Stimulated activated CD4-positive, alpha-beta T cell treated with anti-CD3 and anti-CD28 coated beads, TNF-alpha, amount 100 ng/mL, for 24 hours (primary cell): ENCODE results near the gene SPATA31A1.
"Not testable (repeated sequence)": the region's sequence is repeated elsewhere in the genome, so short reads cannot be mapped to it uniquely, and the experiment has no call there.

ENCODE experiments used
- DNase-seq, 3 experiments: peaks; one replicate each; pipeline ENCODE4 v3.0.0-alpha.2; 2020; ENCODE audit warnings: low read depth in 3 of 3

SPATA31A1 gene

DNA sequence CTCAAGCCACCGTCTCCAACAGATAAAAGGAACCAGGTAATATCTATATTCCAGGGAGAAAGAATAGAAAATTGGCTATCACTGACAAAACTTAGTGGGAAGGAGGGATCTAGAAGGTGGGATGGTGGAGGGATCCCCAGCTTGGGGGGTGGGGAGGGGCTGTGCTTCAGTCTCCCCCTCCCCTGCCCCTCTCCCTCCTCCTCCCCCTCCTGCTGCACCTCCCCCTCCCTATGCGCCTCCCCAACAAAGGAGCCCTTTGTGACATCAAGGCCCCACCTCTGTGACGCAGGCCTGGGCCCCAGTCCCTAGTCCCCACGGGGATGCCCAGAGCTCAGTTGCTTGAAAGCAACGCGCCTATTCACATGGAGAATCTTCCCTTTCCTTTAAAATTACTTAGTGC lies at the start of gene SPATA31A1:
SPATA31A1 (plus strand) TSS at position 301 of the 400 bp plus-strand sequence; CDS start at position 363, 62 bp downstream.
- not testable (repeated sequence) for DNase-seq

DNA sequence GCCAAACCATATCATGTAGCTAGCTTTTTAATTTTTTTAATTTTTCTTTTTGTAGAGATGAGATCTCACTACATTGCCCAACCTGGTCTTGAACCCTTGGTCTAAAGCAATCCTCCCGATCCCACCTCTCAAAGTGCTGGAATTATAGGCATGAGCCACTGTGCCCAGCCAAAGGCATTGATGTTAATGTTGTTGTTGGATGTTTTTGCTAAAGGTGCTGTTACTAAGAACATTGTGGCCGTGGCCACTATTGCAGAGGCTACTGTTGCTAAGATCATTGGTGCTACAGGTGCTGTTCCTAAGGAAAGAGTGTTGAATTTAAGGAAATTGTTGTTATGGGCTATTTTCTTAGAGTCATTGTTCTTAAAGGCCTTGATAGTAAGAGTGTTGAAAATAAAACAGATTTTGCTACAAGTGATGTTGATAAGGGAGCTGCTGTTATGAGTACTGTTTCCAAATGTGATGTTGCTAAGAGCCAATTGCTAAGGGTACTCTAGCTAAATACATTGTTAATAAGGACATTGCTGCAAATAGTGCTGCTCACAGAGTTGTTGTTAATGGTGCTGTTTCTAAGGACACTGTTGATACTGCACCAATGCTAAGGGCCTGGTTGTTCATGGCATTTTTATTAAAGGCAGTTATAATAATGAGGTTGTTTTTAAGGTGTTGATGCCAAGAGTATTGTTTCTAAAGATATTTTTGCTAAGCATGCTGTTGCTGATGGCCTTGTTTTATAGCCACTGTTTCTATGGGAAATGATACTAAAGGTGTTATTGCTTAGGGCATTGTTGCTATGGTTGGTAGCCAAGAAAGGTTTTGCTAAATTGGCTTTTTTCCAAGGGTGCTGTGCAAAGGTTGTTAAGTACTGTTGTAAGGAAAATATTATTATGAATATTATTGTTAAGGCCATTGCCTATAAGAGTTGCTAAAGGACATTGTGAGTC lies 52.1 kb downstream of the SPATA31A1 start:
- not testable (repeated sequence) for DNase-seq

DNA sequence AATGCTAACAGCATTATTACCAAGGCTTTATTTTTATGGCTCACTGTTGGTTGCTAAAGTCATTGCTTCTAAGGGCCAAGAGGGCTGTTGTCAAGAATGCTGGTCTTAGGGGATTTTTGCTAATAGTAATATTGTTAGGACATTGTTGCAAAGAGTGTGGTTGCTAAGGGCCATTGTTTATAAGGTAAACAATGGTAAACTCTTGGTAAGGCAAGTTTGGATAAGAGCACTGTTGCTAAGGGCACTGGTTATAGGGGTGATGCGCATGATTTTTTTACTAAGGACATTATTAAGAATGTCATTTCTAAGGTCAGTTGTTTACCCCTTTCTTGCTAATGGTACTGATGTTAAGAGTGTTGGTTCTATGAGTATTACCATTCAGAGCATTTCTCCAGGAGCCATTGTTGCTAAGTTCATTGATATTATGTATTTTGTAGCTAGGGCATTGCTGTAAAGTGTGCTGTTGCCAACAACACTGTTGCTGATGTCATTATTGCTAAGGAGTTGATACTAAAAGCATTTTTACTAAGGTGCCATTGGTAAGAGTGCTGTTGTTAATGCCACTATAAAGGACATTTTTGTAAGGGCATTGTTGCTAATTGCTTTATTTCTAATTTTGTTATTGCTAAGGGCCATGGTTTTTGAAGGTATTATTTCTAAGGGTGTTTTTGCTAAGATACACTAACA lies 55.9 kb downstream of the SPATA31A1 start:
- DNase-seq = not testable (repeated sequence)
